K562 (cell line): ENCODE results near the gene BST1. TPM values are rescaled to one million over a fixed set of nuclear protein-coding genes. Genes with fewer than 3 reads are reported as not detected.

Experiments used
- ATF7 ChIP-seq: fragments of 450-650 bp; IDR thresholded peaks from 2 replicates; pipeline ENCODE4 v1.7.1; 2014; ENCODE audit warnings: mild to moderate bottlenecking, moderate library complexity
- HMG20A ChIP-seq: fragments of 450-650 bp; formaldehyde crosslinking; conservative IDR thresholded peaks from 2 replicates; pipeline ENCODE4 v1.4.0; 2020; ENCODE audit warnings: mild to moderate bottlenecking, mixed read lengths
- IFI16 ChIP-seq: fragments of 250-450 bp; sonication (Bioruptor Pico); IDR thresholded peaks from 2 replicates; pipeline ENCODE4 v2.1.2; 2022; ENCODE audit warnings: mild to moderate bottlenecking, inconsistent platforms
- JUND ChIP-seq, 2 experiments: IDR thresholded peaks; 2 replicates in 1 of 2; 3 replicates in 1 of 2; pipeline ENCODE4 v1.6.1; 2011; ENCODE audit warnings: borderline replicate concordance in 2 of 2, low read depth in 2 of 2, low read length in 2 of 2, improper control_type of control experiment in 1 of 2, missing biosample characterization in 1 of 2, missing genetic modification characterization in 1 of 2, missing genetic modification reagents in 1 of 2
- KHSRP ChIP-seq: fragments of 450-650 bp; IDR thresholded peaks from 2 replicates; pipeline ENCODE4 v1.6.1; 2017
- NR1H2 ChIP-seq: sonication (generic); formaldehyde crosslinking; IDR thresholded peaks from 2 replicates; pipeline ENCODE4 v1.4.0; 2020; ENCODE audit warnings: mild to moderate bottlenecking, missing genetic modification reagents
- PCBP1 ChIP-seq: fragments of 200-400 bp; formaldehyde crosslinking; IDR thresholded peaks from 2 replicates; pipeline ENCODE4 v1.6.1; 2018; ENCODE audit warnings: mild to moderate bottlenecking, low read depth, low read length; ENCODE audit not compliant: poor library complexity, severe bottlenecking
- PURB ChIP-seq: sonication (generic); formaldehyde crosslinking; IDR thresholded peaks from 2 replicates; pipeline ENCODE4 v1.9.0; 2021; ENCODE audit warnings: low read depth, mild to moderate bottlenecking, missing genetic modification reagents
- RBM15 ChIP-seq: fragments of 200-400 bp; formaldehyde crosslinking; IDR thresholded peaks from 2 replicates; pipeline ENCODE4 v1.6.1; 2018; ENCODE audit warnings: mild to moderate bottlenecking, low read length, moderate library complexity; ENCODE audit not compliant: insufficient read depth
- ZBTB7A ChIP-seq: IDR thresholded peaks from 2 replicates; pipeline ENCODE4 v1.6.1; 2011; ENCODE audit warnings: low read depth, mild to moderate bottlenecking, low read length, moderate library complexity, borderline replicate concordance; ENCODE audit not compliant: control insufficient read depth
- ZBTB8A ChIP-seq: fragments of 450-650 bp; IDR thresholded peaks from 2 replicates; pipeline ENCODE4 v1.6.1; 2018; ENCODE audit warnings: mild to moderate bottlenecking, moderate library complexity; ENCODE audit not compliant: partially characterized antibody
- ZC3H8 ChIP-seq: fragments of 450-650 bp; IDR thresholded peaks from 2 replicates; pipeline ENCODE4 v1.6.1; 2017
- ZFP30 ChIP-seq: fragments of 250-450 bp; sonication (Bioruptor Pico); IDR thresholded peaks from 2 replicates; pipeline ENCODE4 v1.8.0; 2022; ENCODE audit warnings: moderate library complexity, mild to moderate bottlenecking, inconsistent platforms, borderline replicate concordance
- ZNF232 ChIP-seq: sonication (generic); formaldehyde crosslinking; IDR thresholded peaks from 2 replicates; pipeline ENCODE4 v1.8.0; 2022; ENCODE audit warnings: mild to moderate bottlenecking, missing genetic modification reagents
- ZNF324 ChIP-seq: fragments of 250-450 bp; sonication (Bioruptor Pico); IDR thresholded peaks from 2 replicates; pipeline ENCODE4 v1.4.0; 2020; ENCODE audit warnings: mild to moderate bottlenecking
- polyA plus RNA-seq, 8 experiments: library from polyadenylated mRNA; depleted of rRNA in 4 of 8; stranded (reverse) in 5 of 8; unstranded in 3 of 8; fragments of >200 nt; fragmentation: Nextera tagmentation in 2 of 8; fragmentation: Illumina TruSeq in 1 of 8; extraction: Ambion mirVana in 2 of 8; extraction: Trizol in 1 of 8; gene quantifications; 2 replicates each; pipeline versions ENCODE4 v1.2.1 to v1.2.3, GENCODE V29; 2011 to 2014; ENCODE audit warnings: inconsistent platforms in 1 of 8, missing spikeins in 1 of 8
- total RNA-seq, 7 experiments: library from RNA; depleted of rRNA in 6 of 7; stranded (reverse); fragments of >200 nt in 6 of 7; fragmentation: Illumina TruSeq in 2 of 7; extraction: Trizol in 2 of 7; gene quantifications; 2 replicates each; pipeline versions ENCODE4 v1.2.1 to v1.2.3, GENCODE V29; 2011 to 2021; ENCODE audit warnings: low replicate concordance in 1 of 7
- TF ChIP-seq, protein P1 (sequence below): sonication (generic); formaldehyde crosslinking; IDR thresholded peaks from 2 replicates; pipeline ENCODE4 v1.8.1; 2023; ENCODE audit warnings: mild to moderate bottlenecking, missing genetic modification reagents, moderate library complexity
- TF ChIP-seq, protein P2 (sequence below): IDR thresholded peaks from 2 replicates; pipeline ENCODE4 v1.6.1; 2011; ENCODE audit not compliant: insufficient read length; ENCODE audit errors: extremely low read depth
- TF ChIP-seq, protein P3 (sequence below): sonication (generic); formaldehyde crosslinking; IDR thresholded peaks from 2 replicates; pipeline ENCODE4 v1.8.1; 2022; ENCODE audit warnings: missing genetic modification reagents
- TF ChIP-seq, protein P4 (sequence below): fragments of 250-450 bp; sonication (Bioruptor Pico); IDR thresholded peaks from 2 replicates; pipeline ENCODE4 v1.9.0; 2021; ENCODE audit warnings: mild to moderate bottlenecking, inconsistent platforms

Gene BST1
- total and polyA plus RNA-seq, 9 of the 15 experiments (the other 6 are each of a cell fraction or from before 2014, with no cell fraction given) = 0.04 to 0.38 (median 0.07) TPM; not detected in 6

DNA sequence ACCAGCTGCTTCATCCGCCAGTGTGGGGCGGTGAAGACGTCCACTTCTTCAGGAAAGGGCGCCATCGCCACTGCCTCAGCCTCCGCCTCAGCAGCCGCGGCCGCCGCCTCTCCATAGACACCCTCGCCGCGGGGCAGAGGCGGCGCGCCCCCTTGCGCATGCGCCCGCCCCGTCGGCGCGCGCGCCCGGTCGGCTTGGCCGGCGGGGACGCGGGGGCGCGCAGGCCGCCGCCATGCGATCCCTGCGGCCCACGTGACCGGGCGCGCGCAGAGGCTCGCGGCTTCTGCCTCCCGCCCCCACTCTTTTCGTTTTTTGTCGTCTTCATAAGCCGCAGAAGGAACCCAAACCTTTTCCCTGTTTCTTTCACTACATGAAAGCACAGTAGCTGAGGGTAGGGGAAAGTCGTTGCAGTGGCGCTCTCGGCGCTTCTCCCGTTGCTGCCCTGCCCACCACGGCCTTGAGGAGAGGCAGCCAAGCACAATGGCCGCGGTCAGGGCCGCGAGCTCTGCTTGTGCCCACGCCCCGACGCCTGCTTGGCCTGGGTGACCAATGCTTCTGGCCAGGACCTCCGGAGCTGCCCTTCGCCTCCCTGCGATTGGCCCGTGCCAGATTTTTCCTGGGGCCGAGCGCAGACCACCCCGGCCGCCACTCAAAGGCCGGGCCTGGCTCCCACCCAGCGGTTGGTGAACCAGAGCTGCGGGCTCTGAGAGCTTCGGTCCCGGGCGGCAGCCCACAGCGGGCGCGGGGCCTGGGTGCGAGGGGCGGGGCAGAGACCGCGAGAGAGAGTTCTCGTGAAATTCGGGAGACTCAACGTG is 47.4 kb upstream of the BST1 start, which contains the start of gene FBXL5 (continued):
- no peak for TF ChIP-seq ZFP30
- TF ChIP-seq, protein P1, sequence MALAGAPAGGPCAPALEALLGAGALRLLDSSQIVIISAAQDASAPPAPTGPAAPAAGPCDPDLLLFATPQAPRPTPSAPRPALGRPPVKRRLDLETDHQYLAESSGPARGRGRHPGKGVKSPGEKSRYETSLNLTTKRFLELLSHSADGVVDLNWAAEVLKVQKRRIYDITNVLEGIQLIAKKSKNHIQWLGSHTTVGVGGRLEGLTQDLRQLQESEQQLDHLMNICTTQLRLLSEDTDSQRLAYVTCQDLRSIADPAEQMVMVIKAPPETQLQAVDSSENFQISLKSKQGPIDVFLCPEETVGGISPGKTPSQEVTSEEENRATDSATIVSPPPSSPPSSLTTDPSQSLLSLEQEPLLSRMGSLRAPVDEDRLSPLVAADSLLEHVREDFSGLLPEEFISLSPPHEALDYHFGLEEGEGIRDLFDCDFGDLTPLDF (CRISPR knock-in tag) = 0 out of 2 replicates have a peak, but pooled peaks have one; percentile 24
- TF ChIP-seq, protein P2, sequence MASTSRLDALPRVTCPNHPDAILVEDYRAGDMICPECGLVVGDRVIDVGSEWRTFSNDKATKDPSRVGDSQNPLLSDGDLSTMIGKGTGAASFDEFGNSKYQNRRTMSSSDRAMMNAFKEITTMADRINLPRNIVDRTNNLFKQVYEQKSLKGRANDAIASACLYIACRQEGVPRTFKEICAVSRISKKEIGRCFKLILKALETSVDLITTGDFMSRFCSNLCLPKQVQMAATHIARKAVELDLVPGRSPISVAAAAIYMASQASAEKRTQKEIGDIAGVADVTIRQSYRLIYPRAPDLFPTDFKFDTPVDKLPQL = no peak
- no peak for TF ChIP-seq ZBTB8A
- TF ChIP-seq RBM15 = no peak
- no peak for TF ChIP-seq PCBP1
- no peak for TF ChIP-seq HMG20A (CRISPR knock-in tag)
- no peak; the same call in 1 of the 2 replicates for TF ChIP-seq ZBTB7A
- no peak for TF ChIP-seq JUND (IDR thresholded peaks at IDR 0.05; ENCODE audit: borderline replicate concordance, low read depth, low read length)
- TF ChIP-seq JUND (tag; IDR thresholded peaks at IDR 0.05; ENCODE audit: borderline replicate concordance, low read depth, low read length) = no peak
- no peak for TF ChIP-seq PURB
- 0 out of 2 replicates have a peak, but pooled peaks have one; percentile 62 for TF ChIP-seq ZNF232 (CRISPR knock-in tag)
- no peak for TF ChIP-seq IFI16 (CRISPR knock-in tag)
- TF ChIP-seq NR1H2 (CRISPR knock-in tag) = no peak
- no peak for TF ChIP-seq KHSRP
- TF ChIP-seq, protein P3, sequence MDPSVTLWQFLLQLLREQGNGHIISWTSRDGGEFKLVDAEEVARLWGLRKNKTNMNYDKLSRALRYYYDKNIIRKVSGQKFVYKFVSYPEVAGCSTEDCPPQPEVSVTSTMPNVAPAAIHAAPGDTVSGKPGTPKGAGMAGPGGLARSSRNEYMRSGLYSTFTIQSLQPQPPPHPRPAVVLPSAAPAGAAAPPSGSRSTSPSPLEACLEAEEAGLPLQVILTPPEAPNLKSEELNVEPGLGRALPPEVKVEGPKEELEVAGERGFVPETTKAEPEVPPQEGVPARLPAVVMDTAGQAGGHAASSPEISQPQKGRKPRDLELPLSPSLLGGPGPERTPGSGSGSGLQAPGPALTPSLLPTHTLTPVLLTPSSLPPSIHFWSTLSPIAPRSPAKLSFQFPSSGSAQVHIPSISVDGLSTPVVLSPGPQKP = no peak
- TF ChIP-seq, protein P4, sequence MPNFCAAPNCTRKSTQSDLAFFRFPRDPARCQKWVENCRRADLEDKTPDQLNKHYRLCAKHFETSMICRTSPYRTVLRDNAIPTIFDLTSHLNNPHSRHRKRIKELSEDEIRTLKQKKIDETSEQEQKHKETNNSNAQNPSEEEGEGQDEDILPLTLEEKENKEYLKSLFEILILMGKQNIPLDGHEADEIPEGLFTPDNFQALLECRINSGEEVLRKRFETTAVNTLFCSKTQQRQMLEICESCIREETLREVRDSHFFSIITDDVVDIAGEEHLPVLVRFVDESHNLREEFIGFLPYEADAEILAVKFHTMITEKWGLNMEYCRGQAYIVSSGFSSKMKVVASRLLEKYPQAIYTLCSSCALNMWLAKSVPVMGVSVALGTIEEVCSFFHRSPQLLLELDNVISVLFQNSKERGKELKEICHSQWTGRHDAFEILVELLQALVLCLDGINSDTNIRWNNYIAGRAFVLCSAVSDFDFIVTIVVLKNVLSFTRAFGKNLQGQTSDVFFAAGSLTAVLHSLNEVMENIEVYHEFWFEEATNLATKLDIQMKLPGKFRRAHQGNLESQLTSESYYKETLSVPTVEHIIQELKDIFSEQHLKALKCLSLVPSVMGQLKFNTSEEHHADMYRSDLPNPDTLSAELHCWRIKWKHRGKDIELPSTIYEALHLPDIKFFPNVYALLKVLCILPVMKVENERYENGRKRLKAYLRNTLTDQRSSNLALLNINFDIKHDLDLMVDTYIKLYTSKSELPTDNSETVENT (CRISPR knock-in tag) = no peak
- TF ChIP-seq ZNF324 = no peak
- TF ChIP-seq ZC3H8 = no peak
- TF ChIP-seq ATF7 = no peak
